KMS-11 (cell line): ENCODE measurements around the gene PCDHGA7.
"Not testable (repeated sequence)": the region's sequence is repeated elsewhere in the genome, so short reads cannot be mapped to it uniquely, and the experiment has no call there.

Source experiments
- H2AFZ ChIP-seq: fragments of 200-600 bp; sonication (generic); 2 replicates; pipeline ENCODE4 v1.6.1; 2016; ENCODE audit warnings: antibody characterized with exemption, mixed run types, low read depth
- H3K27ac ChIP-seq: fragments of 200-600 bp; sonication (generic); 2 replicates; pipeline ENCODE4 v1.6.1; 2016; ENCODE audit warnings: mild to moderate bottlenecking, mixed run types
- H3K27me3 ChIP-seq: fragments of 200-600 bp; sonication (generic); 2 replicates; pipeline ENCODE4 v1.6.1; 2017; ENCODE audit warnings: mild to moderate bottlenecking, low read depth, mixed run types, moderate library complexity; ENCODE audit not compliant: insufficient read depth
- H3K36me3 ChIP-seq: fragments of 200-600 bp; sonication (generic); 2 replicates; pipeline ENCODE4 v1.6.1; 2017; ENCODE audit warnings: mild to moderate bottlenecking, mixed run types; ENCODE audit not compliant: insufficient read depth
- H3K4me1 ChIP-seq: fragments of 200-600 bp; sonication (generic); 2 replicates; pipeline ENCODE4 v1.6.1; 2016; ENCODE audit warnings: mild to moderate bottlenecking, low read depth, mixed run types; ENCODE audit not compliant: poor library complexity, severe bottlenecking
- H3K4me2 ChIP-seq: fragments of 200-600 bp; sonication (generic); 2 replicates; pipeline ENCODE4 v1.7.0; 2016; ENCODE audit warnings: mild to moderate bottlenecking, mixed run types
- H3K4me3 ChIP-seq: fragments of 200-600 bp; sonication (generic); IDR thresholded peaks from 2 replicates; pipeline ENCODE4 v1.6.1; 2017; ENCODE audit warnings: low read depth, low read length, mixed read lengths; ENCODE audit not compliant: insufficient read depth
- H3K79me2 ChIP-seq: fragments of 200-600 bp; sonication (generic); 2 replicates; pipeline ENCODE4 v1.6.1; 2016; ENCODE audit warnings: low read depth, mixed run types; ENCODE audit not compliant: insufficient read depth
- H3K9ac ChIP-seq: fragments of 200-600 bp; sonication (generic); 2 replicates; pipeline ENCODE4 v1.6.1; 2016; ENCODE audit warnings: mild to moderate bottlenecking, mixed run types
- H4K20me1 ChIP-seq: fragments of 200-600 bp; sonication (generic); 2 replicates; pipeline ENCODE4 v1.6.1; 2016; ENCODE audit warnings: mild to moderate bottlenecking, mixed run types; ENCODE audit not compliant: insufficient read depth
- TF ChIP-seq, protein P1 (sequence below): fragments of 200-600 bp; sonication (generic); conservative IDR thresholded peaks from 2 replicates; pipeline ENCODE4 v1.6.1; 2017; ENCODE audit warnings: low read depth, mild to moderate bottlenecking, antibody characterized with exemption, low read length, moderate library complexity, mixed read lengths

PCDHGA7 gene

DNA sequence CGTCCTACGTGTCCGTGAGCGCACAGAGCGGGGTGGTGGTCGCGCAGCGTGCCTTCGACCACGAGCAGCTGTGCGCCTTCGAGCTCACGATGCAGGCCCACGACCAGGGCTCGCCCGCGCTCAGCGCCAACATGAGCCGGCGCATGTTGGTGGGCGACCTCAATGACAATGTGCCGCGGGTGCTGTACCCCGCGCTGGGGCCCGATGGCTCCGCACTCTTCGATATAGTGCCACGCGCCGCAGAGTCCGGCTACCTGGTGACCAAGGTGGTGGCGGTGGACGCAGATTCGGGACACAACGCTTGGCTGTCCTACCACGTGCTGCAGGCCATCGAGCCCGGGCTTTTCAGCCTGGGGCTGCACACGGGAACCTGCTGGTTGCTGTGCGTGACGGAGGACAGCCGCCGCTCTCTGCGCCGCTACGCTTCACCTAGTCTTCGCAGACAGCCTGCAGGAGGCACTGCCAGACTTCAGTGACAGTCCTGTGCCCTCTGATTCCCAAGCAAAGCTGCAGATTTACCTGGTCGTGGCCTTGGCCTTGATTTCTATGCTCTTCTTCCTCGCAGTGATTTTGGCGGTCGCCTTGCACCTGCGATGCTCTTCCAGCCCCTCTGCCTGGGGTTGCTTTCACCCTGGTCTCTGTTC lies 45.4 kb downstream of the PCDHGA7 start:
- Histone ChIP-seq H2AFZ (no peak overlapping the region), H3K4me3 (no peak overlapping the region), H3K36me3 (no peaks in the 10 kb centered on the region), H3K27ac (no peak overlapping the region), H3K9ac (no peak overlapping the region), H3K27me3 (no peaks in the 10 kb centered on the region), H3K4me1 (no peaks in the 10 kb centered on the region), H3K79me2 (no peaks in the 10 kb centered on the region), H3K4me2 (no peak overlapping the region), H4K20me1 (no peaks in the 10 kb centered on the region)
- TF ChIP-seq, protein P1, sequence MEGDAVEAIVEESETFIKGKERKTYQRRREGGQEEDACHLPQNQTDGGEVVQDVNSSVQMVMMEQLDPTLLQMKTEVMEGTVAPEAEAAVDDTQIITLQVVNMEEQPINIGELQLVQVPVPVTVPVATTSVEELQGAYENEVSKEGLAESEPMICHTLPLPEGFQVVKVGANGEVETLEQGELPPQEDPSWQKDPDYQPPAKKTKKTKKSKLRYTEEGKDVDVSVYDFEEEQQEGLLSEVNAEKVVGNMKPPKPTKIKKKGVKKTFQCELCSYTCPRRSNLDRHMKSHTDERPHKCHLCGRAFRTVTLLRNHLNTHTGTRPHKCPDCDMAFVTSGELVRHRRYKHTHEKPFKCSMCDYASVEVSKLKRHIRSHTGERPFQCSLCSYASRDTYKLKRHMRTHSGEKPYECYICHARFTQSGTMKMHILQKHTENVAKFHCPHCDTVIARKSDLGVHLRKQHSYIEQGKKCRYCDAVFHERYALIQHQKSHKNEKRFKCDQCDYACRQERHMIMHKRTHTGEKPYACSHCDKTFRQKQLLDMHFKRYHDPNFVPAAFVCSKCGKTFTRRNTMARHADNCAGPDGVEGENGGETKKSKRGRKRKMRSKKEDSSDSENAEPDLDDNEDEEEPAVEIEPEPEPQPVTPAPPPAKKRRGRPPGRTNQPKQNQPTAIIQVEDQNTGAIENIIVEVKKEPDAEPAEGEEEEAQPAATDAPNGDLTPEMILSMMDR: no peak

DNA sequence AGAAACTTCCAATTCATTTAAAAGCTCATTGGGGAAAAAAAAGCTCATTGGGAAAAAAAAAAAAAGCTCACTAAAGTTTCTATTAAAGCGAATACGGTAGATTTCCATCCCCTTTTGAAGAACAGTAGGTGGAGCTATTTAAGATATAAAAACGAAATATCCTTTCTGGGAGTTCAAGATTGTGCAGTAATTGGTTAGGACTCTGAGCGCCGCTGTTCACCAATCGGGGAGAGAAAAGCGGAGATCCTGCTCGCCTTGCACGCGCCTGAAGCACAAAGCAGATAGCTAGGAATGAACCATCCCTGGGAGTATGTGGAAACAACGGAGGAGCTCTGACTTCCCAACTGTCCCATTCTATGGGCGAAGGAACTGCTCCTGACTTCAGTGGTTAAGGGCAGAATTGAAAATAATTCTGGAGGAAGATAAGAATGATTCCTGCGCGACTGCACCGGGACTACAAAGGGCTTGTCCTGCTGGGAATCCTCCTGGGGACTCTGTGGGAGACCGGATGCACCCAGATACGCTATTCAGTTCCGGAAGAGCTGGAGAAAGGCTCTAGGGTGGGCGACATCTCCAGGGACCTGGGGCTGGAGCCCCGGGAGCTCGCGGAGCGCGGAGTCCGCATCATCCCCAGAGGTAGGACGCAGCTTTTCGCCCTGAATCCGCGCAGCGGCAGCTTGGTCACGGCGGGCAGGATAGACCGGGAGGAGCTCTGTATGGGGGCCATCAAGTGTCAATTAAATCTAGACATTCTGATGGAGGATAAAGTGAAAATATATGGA lies 48.0 kb downstream of the PCDHGA7 start, which contains the start of gene PCDHGA12:
PCDHGA12 (plus strand) TSS at position 176 of the 782 bp plus-strand sequence; CDS start at position 429, 253 bp downstream.
- Histone ChIP-seq H4K20me1 (no peaks in the 10 kb centered on the region), H2AFZ (no peak within 1 kb of the TSS), H3K4me3 (no peak within 1 kb of the TSS), H3K36me3 (no peaks in the 10 kb centered on the region), H3K79me2 (no peaks in the 10 kb centered on the region), H3K27me3 (no peaks in the 10 kb centered on the region), H3K9ac (no peak within 1 kb of the TSS), H3K27ac (no peak within 1 kb of the TSS), H3K4me2 (no peak within 1 kb of the TSS), H3K4me1 (no peaks in the 10 kb centered on the region)
- TF ChIP-seq, protein P1: no peak

DNA sequence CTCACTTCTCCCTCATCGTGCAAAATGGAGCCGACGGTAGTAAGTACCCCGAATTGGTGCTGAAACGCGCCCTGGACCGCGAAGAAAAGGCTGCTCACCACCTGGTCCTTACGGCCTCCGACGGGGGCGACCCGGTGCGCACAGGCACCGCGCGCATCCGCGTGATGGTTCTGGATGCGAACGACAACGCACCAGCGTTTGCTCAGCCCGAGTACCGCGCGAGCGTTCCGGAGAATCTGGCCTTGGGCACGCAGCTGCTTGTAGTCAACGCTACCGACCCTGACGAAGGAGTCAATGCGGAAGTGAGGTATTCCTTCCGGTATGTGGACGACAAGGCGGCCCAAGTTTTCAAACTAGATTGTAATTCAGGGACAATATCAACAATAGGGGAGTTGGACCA lies 48.7 kb downstream of the PCDHGA7 start:
- Histone ChIP-seq H3K4me1 (no peaks in the 10 kb centered on the region), H3K4me3 (no peak overlapping the region), H4K20me1 (no peaks in the 10 kb centered on the region), H3K79me2 (no peaks in the 10 kb centered on the region), H3K27me3 (no peaks in the 10 kb centered on the region), H2AFZ (no peak overlapping the region), H3K4me2 (no peak overlapping the region), H3K9ac (no peak overlapping the region), H3K27ac (no peak overlapping the region), H3K36me3 (no peaks in the 10 kb centered on the region)
- TF ChIP-seq, protein P1: no peak

DNA sequence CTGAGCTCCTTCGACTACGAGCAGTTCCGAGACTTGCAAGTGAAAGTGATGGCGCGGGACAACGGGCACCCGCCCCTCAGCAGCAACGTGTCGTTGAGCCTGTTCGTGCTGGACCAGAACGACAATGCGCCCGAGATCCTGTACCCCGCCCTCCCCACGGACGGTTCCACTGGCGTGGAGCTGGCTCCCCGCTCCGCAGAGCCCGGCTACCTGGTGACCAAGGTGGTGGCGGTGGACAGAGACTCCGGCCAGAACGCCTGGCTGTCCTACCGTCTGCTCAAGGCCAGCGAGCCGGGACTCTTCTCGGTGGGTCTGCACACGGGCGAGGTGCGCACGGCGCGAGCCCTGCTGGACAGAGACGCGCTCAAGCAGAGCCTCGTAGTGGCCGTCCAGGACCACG lies 49.8 kb downstream of the PCDHGA7 start:
- H3K27me3 ChIP-seq, H3K27ac ChIP-seq, H3K4me3 ChIP-seq, H2AFZ ChIP-seq, H3K79me2 ChIP-seq, H3K36me3 ChIP-seq, H4K20me1 ChIP-seq, H3K4me2 ChIP-seq, H3K4me1 ChIP-seq, H3K9ac ChIP-seq: not testable (repeated sequence)

DNA sequence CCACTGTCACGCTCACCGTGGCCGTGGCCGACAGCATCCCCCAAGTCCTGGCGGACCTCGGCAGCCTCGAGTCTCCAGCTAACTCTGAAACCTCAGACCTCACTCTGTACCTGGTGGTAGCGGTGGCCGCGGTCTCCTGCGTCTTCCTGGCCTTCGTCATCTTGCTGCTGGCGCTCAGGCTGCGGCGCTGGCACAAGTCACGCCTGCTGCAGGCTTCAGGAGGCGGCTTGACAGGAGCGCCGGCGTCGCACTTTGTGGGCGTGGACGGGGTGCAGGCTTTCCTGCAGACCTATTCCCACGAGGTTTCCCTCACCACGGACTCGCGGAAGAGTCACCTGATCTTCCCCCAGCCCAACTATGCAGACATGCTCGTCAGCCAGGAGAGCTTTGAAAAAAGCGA lies 50.2 kb downstream of the PCDHGA7 start:
- H3K9ac ChIP-seq, H3K27ac ChIP-seq, H3K4me3 ChIP-seq, H3K4me1 ChIP-seq, H3K36me3 ChIP-seq, H2AFZ ChIP-seq, H3K27me3 ChIP-seq, H3K4me2 ChIP-seq, H3K79me2 ChIP-seq, H4K20me1 ChIP-seq: not testable (repeated sequence)
